GM12865 (cell line): Measurements from ENCODE around the gene PRKCQ.
"Not testable (repeated sequence)": the region's sequence is repeated elsewhere in the genome, so short reads cannot be mapped to it uniquely, and the experiment has no call there.

Experiments
- DNase-seq: peaks from one replicate; pipeline ENCODE4 v3.0.0; 2010; ENCODE audit warnings: low read depth
- H3K4me3 ChIP-seq: 2 replicates; pipeline ENCODE4 v1.5.1; 2011; ENCODE audit warnings: mild to moderate bottlenecking, low read depth, low read length, control low read depth
- CTCF ChIP-seq: IDR thresholded peaks from 2 replicates; pipeline ENCODE4 v1.5.1; 2011; ENCODE audit warnings: low read length, control low read depth, low read depth, inconsistent platforms; ENCODE audit not compliant: insufficient read depth; ENCODE audit errors: missing control alignments

Gene PRKCQ

GRCh38 chr10:6588845-6589244 is 8.8 kb upstream of the PRKCQ start:
- no peak overlapping the region for H3K4me3 ChIP-seq
- TF ChIP-seq CTCF = no peak
- DNase-seq = no peak

DNA sequence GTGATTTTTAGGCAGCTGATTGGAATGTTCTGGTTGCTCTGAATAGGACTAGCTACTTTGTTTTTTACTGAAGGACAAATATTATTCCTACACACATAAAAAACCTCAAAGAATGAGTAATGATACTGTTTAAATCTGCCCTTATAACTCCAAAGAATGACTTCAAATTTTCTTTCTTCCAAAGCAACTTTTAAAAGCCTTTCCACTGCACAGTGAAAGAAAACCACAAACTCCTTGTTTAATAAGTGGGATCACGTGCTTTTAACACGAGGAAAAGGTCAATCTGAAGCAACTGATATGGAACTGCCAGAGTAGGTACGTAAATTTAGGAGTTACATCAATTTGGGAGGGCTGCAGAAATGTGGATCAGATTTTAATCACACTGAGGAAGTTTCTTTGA is 8.0 kb upstream of the PRKCQ start:
- TF ChIP-seq CTCF = no peak
- DNase-seq = no peak
- H3K4me3 ChIP-seq = no peak overlapping the region

DNA sequence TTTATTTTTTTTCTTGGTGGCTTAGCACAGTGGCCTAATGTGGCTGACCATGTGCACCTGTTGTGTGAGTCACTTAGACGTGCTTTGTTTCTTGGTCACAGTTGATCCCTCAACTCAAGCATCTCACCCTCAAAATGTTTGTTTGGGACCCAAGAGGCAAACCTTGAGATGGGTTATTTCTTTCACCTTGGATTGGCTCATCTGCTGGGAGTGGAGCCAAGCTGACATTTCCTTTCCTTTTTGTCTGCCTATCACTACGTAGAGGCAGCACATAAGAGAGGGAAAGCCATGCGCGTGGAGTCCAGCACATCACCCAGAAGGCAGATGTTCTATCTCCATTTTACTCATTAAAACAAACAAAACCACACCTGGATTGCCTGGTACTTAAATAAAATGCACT is 6.4 kb upstream of the PRKCQ start:
- H3K4me3 ChIP-seq = no peak overlapping the region
- TF ChIP-seq CTCF = no peak
- no peak for DNase-seq

GRCh38 chr10:6583447-6583846 is 3.4 kb upstream of the PRKCQ start:
- H3K4me3 ChIP-seq = no peak overlapping the region
- no peak for TF ChIP-seq CTCF
- DNase-seq = no peak

- H3K4me3 ChIP-seq = not testable (repeated sequence)
These were observed 2.8 kb upstream of the PRKCQ start for GRCh38 chr10:6582913-6583312.

DNA sequence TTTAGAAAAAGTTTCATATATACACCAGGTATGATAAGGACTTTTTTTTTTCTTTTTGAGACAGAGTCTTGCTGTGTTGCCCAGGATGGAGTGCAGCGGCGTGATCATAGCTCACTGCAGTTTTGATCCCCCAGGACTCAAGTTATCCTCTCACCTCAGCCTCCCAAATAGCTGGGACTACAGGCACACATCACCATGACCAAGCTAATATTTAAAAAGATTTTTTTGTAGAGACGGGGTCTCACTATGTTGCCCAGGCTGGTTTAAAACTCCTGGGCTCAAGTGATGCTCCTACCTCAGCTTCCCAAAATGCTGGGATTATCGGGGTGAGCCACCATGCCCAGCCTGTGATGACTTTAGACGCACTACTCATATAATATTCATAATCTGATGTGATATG is 2.2 kb upstream of the PRKCQ start:
- TF ChIP-seq CTCF = no peak
- no peak for DNase-seq
- H3K4me3 ChIP-seq = no peak overlapping the region

More at GRCh38 chr10:6582913-6583312, 2.8 kb upstream of the PRKCQ start:
- DNase-seq = not testable (repeated sequence)

DNA sequence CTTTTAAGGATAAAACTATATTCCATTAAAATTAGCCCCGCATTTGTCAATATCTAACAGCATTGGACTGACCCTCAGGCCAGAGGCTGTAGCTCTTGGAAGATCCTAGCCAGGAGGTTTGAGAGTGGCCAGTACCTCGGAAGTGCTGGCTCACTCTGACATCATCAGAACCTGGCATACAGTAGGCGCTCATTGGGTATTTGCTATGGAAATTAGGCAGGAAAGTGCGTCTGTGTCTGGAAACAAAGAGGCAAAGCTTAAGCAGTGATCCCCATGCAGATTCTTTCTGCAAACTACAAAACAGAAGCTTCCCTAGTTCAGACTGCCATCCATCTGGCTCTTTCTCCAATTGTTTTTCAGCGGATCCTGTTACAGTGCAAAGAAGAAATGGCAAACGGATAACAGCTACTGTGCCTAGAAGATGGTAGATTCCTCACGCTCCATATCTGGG is 1.7 kb upstream of the PRKCQ start:
- no peak overlapping the region for H3K4me3 ChIP-seq
- TF ChIP-seq CTCF = no peak
- DNase-seq = no peak

DNA sequence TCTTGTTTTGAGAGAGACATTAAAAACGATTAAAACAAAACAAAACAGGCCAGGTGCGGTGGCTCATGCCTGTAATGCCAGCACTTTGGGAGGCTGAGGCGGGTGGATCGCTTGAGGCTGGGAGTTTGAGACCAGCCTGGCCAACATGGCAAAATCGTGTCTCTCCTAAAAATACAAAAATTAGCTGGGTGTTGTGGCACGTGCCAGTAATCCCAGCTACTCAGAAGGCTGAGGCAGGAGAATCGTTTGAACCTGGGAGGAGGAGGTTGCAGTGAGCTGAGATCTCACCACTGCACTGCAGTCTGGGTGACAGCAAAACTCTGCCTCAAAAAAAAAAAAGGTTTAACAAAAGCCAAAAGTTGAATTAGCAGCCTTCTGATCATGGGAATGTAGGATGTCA is 1.1 kb upstream of the PRKCQ start:
- H3K4me3 ChIP-seq, DNase-seq: not testable (repeated sequence)
